B cell (primary cell): ENCODE data around the gene VAMP4. TPM values are rescaled to one million over a fixed set of nuclear protein-coding genes. Genes with fewer than 3 reads are reported as not detected.

Source experiments
- ATAC-seq: fragments of 200-7000 bp; cut with Tn5 transposase; one replicate; pipeline ENCODE4 v1.10.0; 2021; ENCODE audit warnings: low read depth, mild to moderate bottlenecking, moderate number of reproducible peaks, moderate library complexity
- CTCF ChIA-PET: fragments of 350-600 bp; sonication (Branson Sonifier 250); formaldehyde crosslinking; loops from one replicate; lab custom pipeline; 2021; ENCODE audit warnings: antibody characterized with exemption, inconsistent platforms; lab: Charles Lee
- POLR2A ChIA-PET: fragments of 350-600 bp; sonication (Branson Sonifier 250); formaldehyde crosslinking; loops from one replicate; lab custom pipeline; 2021; ENCODE audit warnings: antibody characterized with exemption; lab: Charles Lee
- DNase-seq: peaks from one replicate; pipeline ENCODE4 v3.0.0; 2013
- H2AFZ ChIP-seq: 2 replicates; pipeline ENCODE4 v1.6.1; 2012; ENCODE audit warnings: mild to moderate bottlenecking, low read depth, low read length; ENCODE audit not compliant: insufficient read depth, poor library complexity, severe bottlenecking
- H3K27ac ChIP-seq, 2 donors: 1 replicate in 1 of 2; 2 replicates in 1 of 2; pipeline ENCODE4 v1.5.1; 2012 to 2013; ENCODE audit warnings: low read length in 2 of 2, mild to moderate bottlenecking in 2 of 2, moderate library complexity in 1 of 2
- H3K27me3 ChIP-seq, 4 experiments: fragments of 200-600 bp in 1 of 4; sonication (generic) in 1 of 4; replicated peaks in 1 of 4; 1 replicate in 2 of 4; 2 replicates in 2 of 4; pipeline versions ENCODE4 v1.6.1 to v1.7.0; 2013 to 2016; ENCODE audit warnings: low read length in 3 of 4, mild to moderate bottlenecking in 2 of 4, mixed read lengths in 1 of 4, moderate library complexity in 1 of 4; ENCODE audit not compliant: insufficient read depth in 4 of 4, control insufficient read depth in 3 of 4; ENCODE audit errors: control extremely low read depth in 1 of 4
- H3K36me3 ChIP-seq, 2 experiments: replicated peaks in 1 of 2; 1 replicate in 1 of 2; 2 replicates in 1 of 2; pipeline versions ENCODE4 v1.6.1 to v1.7.1; 2013; ENCODE audit warnings: low read length in 1 of 2; ENCODE audit not compliant: insufficient read depth in 2 of 2, control insufficient read depth in 1 of 2; ENCODE audit errors: control extremely low read depth in 1 of 2, extremely low read depth in 1 of 2
- H3K4me1 ChIP-seq, 2 donors: fragments of 200-600 bp in 1 of 2; sonication (generic) in 1 of 2; 1 replicate in 1 of 2; 2 replicates in 1 of 2; pipeline versions ENCODE4 v1.5.1 to v1.6.1; 2013 to 2017; ENCODE audit warnings: low read length in 2 of 2; ENCODE audit not compliant: control insufficient read depth in 2 of 2, insufficient read depth in 2 of 2
- H3K4me2 ChIP-seq: replicated peaks from 2 replicates; pipeline ENCODE3; 2012; ENCODE audit warnings: mild to moderate bottlenecking, low read depth, low read length; ENCODE audit not compliant: poor library complexity, severe bottlenecking
- H3K4me3 ChIP-seq, 5 experiments: fragments of 200-600 bp in 1 of 5; sonication (generic) in 1 of 5; 1 replicate in 3 of 5; 2 replicates in 2 of 5; pipeline versions ENCODE4 v1.5.1 to v1.7.0; 2011 to 2016; ENCODE audit warnings: low read length in 4 of 5, mild to moderate bottlenecking in 4 of 5, low read depth in 2 of 5, control low read depth in 1 of 5, moderate library complexity in 1 of 5; ENCODE audit not compliant: insufficient read depth in 1 of 5; ENCODE audit errors: control extremely low read depth in 1 of 5, extremely low read depth in 1 of 5
- H3K79me2 ChIP-seq: fragments of 200-600 bp; sonication (generic); one replicate; pipeline ENCODE4 v1.6.0; 2016; ENCODE audit warnings: low read length; ENCODE audit not compliant: control insufficient read depth, insufficient read depth
- H3K9ac ChIP-seq: fragments of 200-600 bp; sonication (generic); 2 replicates; pipeline ENCODE4 v1.6.1; 2017; ENCODE audit warnings: mild to moderate bottlenecking, low read length, moderate library complexity
- H3K9me3 ChIP-seq, 3 donors: one replicate each; pipeline versions ENCODE4 v1.6.1 to v1.7.1; 2013; ENCODE audit warnings: low read length in 2 of 3; ENCODE audit not compliant: control insufficient read depth in 2 of 3, insufficient read depth in 1 of 3; ENCODE audit errors: control extremely low read depth in 1 of 3
- H4K20me1 ChIP-seq: 2 replicates; pipeline ENCODE4 v1.6.0; 2012; ENCODE audit warnings: mild to moderate bottlenecking, low read length; ENCODE audit not compliant: insufficient read depth, control insufficient read depth, poor library complexity, severe bottlenecking
- H3K27ac Mint-ChIP-seq: one replicate; pipeline ENCODE4 v1.8.0; 2021; ENCODE audit warnings: mixed read lengths
- H3K27me3 Mint-ChIP-seq: one replicate; pipeline ENCODE4 v1.8.0; 2021; ENCODE audit warnings: mixed read lengths
- H3K4me1 Mint-ChIP-seq: one replicate; pipeline ENCODE4 v1.8.0; 2021; ENCODE audit warnings: mixed read lengths
- H3K4me3 Mint-ChIP-seq: one replicate; pipeline ENCODE4 v1.8.0; 2021; ENCODE audit warnings: mixed read lengths
- H3K9me3 Mint-ChIP-seq: one replicate; pipeline ENCODE4 v1.8.0; 2022; ENCODE audit warnings: mixed read lengths; ENCODE audit not compliant: insufficient read depth
- EZH2 ChIP-seq: IDR thresholded peaks from 2 replicates; pipeline ENCODE4 v1.6.1; 2012; ENCODE audit warnings: borderline replicate concordance, low read depth, mild to moderate bottlenecking, moderate library complexity, low read length; ENCODE audit not compliant: insufficient read depth, poor library complexity, severe bottlenecking
- WGBS: methylation state at CpG from one replicate; pipeline ENCODE4 v1.1.5; 2013; ENCODE audit warnings: missing lambda C conversion rate; ENCODE audit not compliant: insufficient coverage; 5-methylcytosine and 5-hydroxymethylcytosine counted together
- intact Hi-C: fragments of 100-400 bp; cut with micrococcal nuclease; formaldehyde crosslinking; loops from one replicate; pipeline ENCODE4 v1.10.0; 2022
- polyA plus RNA-seq: library from polyadenylated mRNA; depleted of rRNA; stranded (reverse); fragments of >200 nt; gene quantifications from 2 replicates; pipeline ENCODE4 v1.2.3, GENCODE V29; 2012
- total RNA-seq, 2 donors: library from RNA; stranded (reverse); fragments of 120-200 nt in 1 of 2; gene quantifications; 1 replicate in 1 of 2; 2 replicates in 1 of 2; pipeline versions ENCODE4 v1.2.3 to v1.2.4, GENCODE V29; 2013 to 2022
- TF ChIP-seq, protein P1 (sequence below): fragments of 200-600 bp; IDR thresholded peaks from one replicate; pipeline ENCODE4 v1.8.0; 2022; ENCODE audit warnings: antibody characterized with exemption, mild to moderate bottlenecking

The VAMP4 gene
- total and polyA plus RNA-seq, 2 donors (not counting 1 experiment from before 2014, with no cell fraction given): 11.6 to 21.8 TPM

DNA sequence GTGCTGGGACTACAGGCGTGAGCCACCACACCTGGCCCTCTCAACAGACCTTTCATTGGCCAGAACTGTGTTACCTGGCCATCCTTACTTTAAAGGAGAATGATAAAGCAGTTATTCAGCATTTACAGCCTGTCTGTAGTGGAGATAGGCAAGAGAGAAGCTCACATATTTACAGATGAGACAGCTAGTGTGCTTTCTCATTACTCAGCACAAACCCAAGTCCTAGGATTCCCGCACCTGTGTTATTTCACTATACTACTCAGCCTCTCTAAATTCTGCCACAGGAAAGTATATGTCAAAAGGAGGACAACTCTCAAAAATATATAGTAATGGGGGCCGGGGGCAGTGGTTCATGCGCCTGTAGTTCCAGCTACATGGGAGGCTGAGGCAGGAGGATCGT, 73.5 kb downstream of the VAMP4 start:
- no peak overlapping the region for H3K9ac ChIP-seq
- no peak overlapping the region for H3K27ac ChIP-seq
- no peak overlapping the region for H3K27ac Mint-ChIP-seq
- H3K4me1 ChIP-seq: no peaks in the 10 kb centered on the region
- H3K36me3 ChIP-seq: no peaks in the 10 kb centered on the region
- H3K4me1 Mint-ChIP-seq: no peaks in the 10 kb centered on the region
- TF ChIP-seq EZH2: no peak
- TF ChIP-seq, protein P1, sequence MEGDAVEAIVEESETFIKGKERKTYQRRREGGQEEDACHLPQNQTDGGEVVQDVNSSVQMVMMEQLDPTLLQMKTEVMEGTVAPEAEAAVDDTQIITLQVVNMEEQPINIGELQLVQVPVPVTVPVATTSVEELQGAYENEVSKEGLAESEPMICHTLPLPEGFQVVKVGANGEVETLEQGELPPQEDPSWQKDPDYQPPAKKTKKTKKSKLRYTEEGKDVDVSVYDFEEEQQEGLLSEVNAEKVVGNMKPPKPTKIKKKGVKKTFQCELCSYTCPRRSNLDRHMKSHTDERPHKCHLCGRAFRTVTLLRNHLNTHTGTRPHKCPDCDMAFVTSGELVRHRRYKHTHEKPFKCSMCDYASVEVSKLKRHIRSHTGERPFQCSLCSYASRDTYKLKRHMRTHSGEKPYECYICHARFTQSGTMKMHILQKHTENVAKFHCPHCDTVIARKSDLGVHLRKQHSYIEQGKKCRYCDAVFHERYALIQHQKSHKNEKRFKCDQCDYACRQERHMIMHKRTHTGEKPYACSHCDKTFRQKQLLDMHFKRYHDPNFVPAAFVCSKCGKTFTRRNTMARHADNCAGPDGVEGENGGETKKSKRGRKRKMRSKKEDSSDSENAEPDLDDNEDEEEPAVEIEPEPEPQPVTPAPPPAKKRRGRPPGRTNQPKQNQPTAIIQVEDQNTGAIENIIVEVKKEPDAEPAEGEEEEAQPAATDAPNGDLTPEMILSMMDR: no peak
- H3K4me3 Mint-ChIP-seq: no peak overlapping the region
- H3K4me2 ChIP-seq: no peak overlapping the region
- no peaks in the 10 kb centered on the region for H3K9me3 Mint-ChIP-seq
- ChIA-PET POLR2A (no interaction called here), CTCF (interaction anchor here (0.7 kb wide), 1 partner anchor 243 kb away, joined by 3 read pairs; no protein-coding TSS in a partner anchor)
- intact Hi-C loops: no loop called here
- ATAC-seq (no peak), DNase-seq (no peak)
- no peaks in the 10 kb centered on the region for H3K9me3 ChIP-seq
- no peak overlapping the region for H3K4me3 ChIP-seq
- H3K79me2 ChIP-seq: no peaks in the 10 kb centered on the region
- H3K27me3 ChIP-seq: no peaks in the 10 kb centered on the region
- no peaks in the 10 kb centered on the region for H4K20me1 ChIP-seq
- peaks cover 11% of the 10 kb centered on the region for H3K27me3 Mint-ChIP-seq
- H2AFZ ChIP-seq: no peak overlapping the region
- 100% methylated on average over 1 of the region's 5 CpGs for WGBS

DNA sequence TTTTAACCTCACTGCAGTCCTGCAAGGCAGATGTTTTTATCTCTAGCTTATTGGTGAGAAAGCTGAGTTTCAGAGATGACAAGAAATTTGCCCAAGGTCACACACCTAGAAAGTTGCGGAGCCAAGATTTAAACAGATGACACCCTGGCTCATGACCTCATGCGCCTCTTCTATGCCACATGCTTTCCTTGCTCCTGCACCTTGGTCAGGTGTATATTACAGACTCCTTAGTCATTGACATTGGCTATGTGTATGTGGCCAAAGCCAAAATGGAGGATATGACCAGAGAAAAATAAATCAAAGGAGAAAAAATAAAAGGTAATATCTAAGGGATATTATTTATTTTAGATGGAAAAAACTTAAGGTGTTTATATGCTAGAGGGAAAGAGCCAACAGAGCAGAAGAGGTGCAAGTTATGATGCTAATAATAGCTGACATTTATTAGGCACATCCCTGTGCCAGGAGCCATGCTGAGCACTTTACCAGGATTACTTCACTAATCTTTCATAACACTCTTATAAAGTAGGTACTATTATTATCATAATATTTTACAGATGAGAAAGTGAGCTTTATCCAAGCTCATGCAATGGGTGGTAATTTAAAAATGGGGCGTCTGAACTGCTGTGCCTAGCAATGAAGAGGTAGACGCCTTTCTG, 75.6 kb downstream of the VAMP4 start:
- H3K4me1 ChIP-seq: no peaks in the 10 kb centered on the region
- H3K36me3 ChIP-seq: no peaks in the 10 kb centered on the region
- no peak overlapping the region for H3K27ac ChIP-seq
- H3K9me3 Mint-ChIP-seq: no peaks in the 10 kb centered on the region
- ATAC-seq (no peak), DNase-seq (no peak)
- no peaks in the 10 kb centered on the region for H4K20me1 ChIP-seq
- no peak overlapping the region for H3K4me2 ChIP-seq
- no peak overlapping the region for H3K9ac ChIP-seq
- intact Hi-C loops: no loop called here
- no peak overlapping the region for H3K4me3 Mint-ChIP-seq
- ChIA-PET CTCF (interaction anchor here (1.1 kb wide), 1 partner anchor 319 kb away, joined by 3 read pairs; no protein-coding TSS in a partner anchor), POLR2A (no interaction called here)
- no peak overlapping the region for H2AFZ ChIP-seq
- no peaks in the 10 kb centered on the region for H3K27me3 ChIP-seq
- TF ChIP-seq, protein P1: no peak
- H3K4me1 Mint-ChIP-seq: no peaks in the 10 kb centered on the region
- H3K4me3 ChIP-seq: no peak overlapping the region
- WGBS: 80% methylated on average over 1 of the region's 4 CpGs
- H3K27ac Mint-ChIP-seq: no peak overlapping the region
- H3K27me3 Mint-ChIP-seq: peaks cover 7% of the 10 kb centered on the region
- no peaks in the 10 kb centered on the region for H3K79me2 ChIP-seq
- no peaks in the 10 kb centered on the region for H3K9me3 ChIP-seq
